Gastroesophageal sphincter (tissue), 4 donors: ENCODE results near the gene PPFIA3. TPM values are rescaled to one million over a fixed set of nuclear protein-coding genes. Genes with fewer than 3 reads are reported as not detected.

Experiments used
- ATAC-seq: fragments of 150-250 bp; one replicate; pipeline ENCODE4 v1.9.1; 2016; ENCODE audit warnings: mild to moderate bottlenecking, moderate library complexity
- H3K27ac ChIP-seq, 4 donors: fragments of 200-600 bp; sonication (generic) in 3 of 4; 1 replicate in 3 of 4; 2 replicates in 1 of 4; pipeline ENCODE4 v1.5.1; 2016 to 2019
- H3K27me3 ChIP-seq: fragments of 200-600 bp; sonication (generic); one replicate; pipeline ENCODE4 v1.5.1; 2019
- H3K36me3 ChIP-seq, 2 donors: fragments of 200-600 bp; sonication (generic); one replicate each; pipeline ENCODE4 v1.5.1; 2019; ENCODE audit warnings: control low read depth in 1 of 2
- H3K4me1 ChIP-seq, 3 donors: fragments of 200-600 bp; sonication (generic); 1 replicate in 2 of 3; 2 replicates in 1 of 3; pipeline ENCODE4 v1.5.1; 2016 to 2019; ENCODE audit warnings: control low read depth in 2 of 3
- H3K4me3 ChIP-seq, 2 donors: fragments of 200-600 bp; sonication (generic); one replicate each; pipeline ENCODE4 v1.5.1; 2019; ENCODE audit warnings: mild to moderate bottlenecking in 1 of 2, moderate library complexity in 1 of 2
- H3K9me3 ChIP-seq, 3 donors: fragments of 200-600 bp; sonication (generic); one replicate each; pipeline ENCODE4 v1.5.1; 2017 to 2019; ENCODE audit warnings: control low read depth in 2 of 3
- EP300 ChIP-seq: sonication (generic); formaldehyde crosslinking; IDR thresholded peaks from one replicate; pipeline ENCODE4 v1.6.1; 2017; ENCODE audit warnings: antibody characterized with exemption, mild to moderate bottlenecking
- POLR2A ChIP-seq, 2 donors: fragments of 450-650 bp; IDR thresholded peaks; one replicate each; pipeline ENCODE4 v1.6.1; 2017; ENCODE audit warnings: antibody characterized with exemption in 2 of 2, mild to moderate bottlenecking in 2 of 2, moderate library complexity in 1 of 2
- POLR2AphosphoS5 ChIP-seq: sonication (generic); formaldehyde crosslinking; IDR thresholded peaks from one replicate; pipeline ENCODE4 v1.6.1; 2017; ENCODE audit warnings: antibody characterized with exemption
- WGBS, 2 donors: methylation state at CpG; one replicate each; pipeline ENCODE4 v1.1.5; 2018; ENCODE audit warnings: low coverage in 1 of 2; 5-methylcytosine and 5-hydroxymethylcytosine counted together
- total RNA-seq, 4 donors: library from RNA; depleted of rRNA; stranded (reverse); fragments of >200 nt; gene quantifications; one replicate each; pipeline ENCODE4 v1.1.0, GENCODE V29; 2016
- TF ChIP-seq, protein P1 (sequence below), 4 experiments: fragments of 200-600 bp in 2 of 4; fragments of 450-650 bp in 2 of 4; sonication (generic) in 1 of 4; IDR thresholded peaks; one replicate each; pipeline ENCODE4 v1.5.1; 2017 to 2019; ENCODE audit warnings: antibody characterized with exemption in 4 of 4, mild to moderate bottlenecking in 2 of 4, moderate library complexity in 2 of 4

PPFIA3 gene
- total RNA-seq, 4 donors from 2014 or later, result 3.6 to 7.6 (median 5.0) TPM

DNA sequence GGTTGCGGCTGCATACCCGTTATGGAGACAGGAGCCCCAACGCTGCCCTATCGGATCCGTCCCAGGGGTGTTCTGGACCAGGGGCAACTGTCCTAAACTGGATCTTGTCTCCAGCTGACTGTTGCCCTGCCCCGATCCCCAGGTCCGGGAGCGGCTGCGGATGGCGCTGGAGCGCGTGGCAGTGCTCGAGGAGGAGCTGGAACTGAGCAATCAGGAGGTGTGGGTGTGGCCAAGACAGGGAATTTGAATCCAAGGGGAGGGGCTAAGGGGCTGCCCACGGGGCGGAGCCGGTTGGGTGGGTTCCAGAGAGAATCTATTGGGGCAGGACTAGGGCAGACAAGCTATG is 9.9 kb downstream of the PPFIA3 start:
- Histone ChIP-seq H3K4me3 (no peak overlapping the region), H3K27ac (peak overlapping the region in 1 of 4 donors; percentile 81), H3K27me3 (no peaks in the 10 kb centered on the region), H3K4me1 (peaks cover 0 to 34% (median 21%) of the 10 kb centered on the region in 3 donors), H3K9me3 (no peaks in the 10 kb centered on the region), H3K36me3 (no peaks in the 10 kb centered on the region)
- ATAC-seq, result no peak
- no CpG with 5 or more reads among the region's 16 CpGs for WGBS, 2 donors
- TF ChIP-seq EP300 (no peak), POLR2A (IDR thresholded peaks at IDR 0.05) (no peak), POLR2AphosphoS5 (no peak)
- TF ChIP-seq, protein P1, sequence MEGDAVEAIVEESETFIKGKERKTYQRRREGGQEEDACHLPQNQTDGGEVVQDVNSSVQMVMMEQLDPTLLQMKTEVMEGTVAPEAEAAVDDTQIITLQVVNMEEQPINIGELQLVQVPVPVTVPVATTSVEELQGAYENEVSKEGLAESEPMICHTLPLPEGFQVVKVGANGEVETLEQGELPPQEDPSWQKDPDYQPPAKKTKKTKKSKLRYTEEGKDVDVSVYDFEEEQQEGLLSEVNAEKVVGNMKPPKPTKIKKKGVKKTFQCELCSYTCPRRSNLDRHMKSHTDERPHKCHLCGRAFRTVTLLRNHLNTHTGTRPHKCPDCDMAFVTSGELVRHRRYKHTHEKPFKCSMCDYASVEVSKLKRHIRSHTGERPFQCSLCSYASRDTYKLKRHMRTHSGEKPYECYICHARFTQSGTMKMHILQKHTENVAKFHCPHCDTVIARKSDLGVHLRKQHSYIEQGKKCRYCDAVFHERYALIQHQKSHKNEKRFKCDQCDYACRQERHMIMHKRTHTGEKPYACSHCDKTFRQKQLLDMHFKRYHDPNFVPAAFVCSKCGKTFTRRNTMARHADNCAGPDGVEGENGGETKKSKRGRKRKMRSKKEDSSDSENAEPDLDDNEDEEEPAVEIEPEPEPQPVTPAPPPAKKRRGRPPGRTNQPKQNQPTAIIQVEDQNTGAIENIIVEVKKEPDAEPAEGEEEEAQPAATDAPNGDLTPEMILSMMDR (IDR thresholded peaks at IDR 0.05), result no peak

DNA sequence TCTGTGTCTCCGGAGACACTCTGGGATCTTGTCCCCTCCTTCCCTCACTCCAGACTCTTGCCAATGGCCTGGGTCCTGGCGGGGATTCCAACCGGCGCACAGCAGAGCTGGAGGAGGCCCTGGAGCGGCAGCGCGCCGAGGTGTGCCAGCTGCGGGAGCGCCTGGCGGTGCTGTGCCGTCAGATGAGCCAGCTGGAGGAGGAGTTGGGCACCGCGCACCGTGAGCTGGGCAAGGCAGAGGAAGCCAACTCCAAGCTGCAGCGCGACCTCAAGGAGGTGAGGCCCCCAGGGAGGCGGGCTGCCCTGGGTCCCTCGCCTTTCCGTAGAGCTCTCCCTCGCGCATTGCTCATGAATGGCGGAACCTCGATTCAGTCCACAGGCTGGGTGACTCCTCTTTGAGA is 11.0 kb downstream of the PPFIA3 start:
- no peaks in the 10 kb centered on the region for H3K27me3 ChIP-seq
- H3K27ac ChIP-seq, result no peak overlapping the region
- no peaks in the 10 kb centered on the region for H3K9me3 ChIP-seq
- H3K4me3 ChIP-seq, result no peak overlapping the region
- TF ChIP-seq POLR2A (IDR thresholded peaks at IDR 0.05) (no peak), EP300 (no peak), POLR2AphosphoS5 (no peak)
- TF ChIP-seq, protein P1 (IDR thresholded peaks at IDR 0.05), result no peak
- H3K4me1 ChIP-seq, result peaks cover 0 to 41% (median 21%) of the 10 kb centered on the region in 3 donors
- no peaks in the 10 kb centered on the region for H3K36me3 ChIP-seq
- 96 to 98% methylated on average over 3 to 8 of the region's 24 CpGs for WGBS, 2 donors
- no peak for ATAC-seq

DNA sequence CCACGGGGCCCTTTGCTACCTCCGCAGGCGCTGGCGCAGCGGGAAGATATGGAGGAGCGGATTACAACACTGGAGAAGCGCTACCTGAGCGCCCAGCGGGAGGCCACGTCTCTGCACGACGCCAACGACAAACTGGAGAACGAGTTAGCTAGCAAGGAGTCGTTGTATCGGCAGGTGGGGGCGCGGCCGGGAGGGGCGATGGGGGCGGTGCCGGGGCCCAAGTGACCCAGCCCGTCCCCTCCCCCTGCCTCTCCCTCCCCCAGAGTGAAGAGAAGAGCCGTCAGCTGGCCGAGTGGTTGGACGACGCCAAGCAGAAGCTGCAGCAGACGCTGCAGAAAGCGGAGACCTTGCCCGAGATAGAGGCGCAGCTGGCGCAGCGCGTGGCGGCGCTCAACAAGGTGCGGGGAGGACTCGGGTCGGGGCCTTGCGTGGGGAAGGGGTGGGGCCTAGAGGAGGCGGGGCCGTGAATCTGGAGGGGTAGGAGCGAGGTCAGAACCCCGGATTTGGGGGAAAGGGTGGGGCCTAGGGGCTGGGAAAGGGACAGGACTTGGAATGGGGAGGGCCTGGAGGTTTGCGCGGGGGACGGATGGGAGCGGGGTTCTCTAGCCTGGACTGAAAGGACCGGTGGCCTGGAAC is 13.7 kb downstream of the PPFIA3 start:
- H3K4me3 ChIP-seq, result peak overlapping the region in 1 of 2 donors; percentile 46
- H3K9me3 ChIP-seq, result no peaks in the 10 kb centered on the region
- 7 to 23% methylated on average over 14 to 18 of the region's 49 CpGs for WGBS, 2 donors
- ATAC-seq, result peak; percentile 10
- H3K36me3 ChIP-seq, result no peaks in the 10 kb centered on the region
- peak overlapping the region in 3 of 4 donors; percentile 7 to 64 (median 63) for H3K27ac ChIP-seq
- no peaks in the 10 kb centered on the region for H3K27me3 ChIP-seq
- H3K4me1 ChIP-seq, result peaks cover 0 to 45% (median 17%) of the 10 kb centered on the region in 3 donors
- TF ChIP-seq, protein P1 (IDR thresholded peaks at IDR 0.05), result no peak
- no peak for TF ChIP-seq POLR2AphosphoS5
- TF ChIP-seq EP300, result no peak
- TF ChIP-seq POLR2A (IDR thresholded peaks at IDR 0.05), result no peak

DNA sequence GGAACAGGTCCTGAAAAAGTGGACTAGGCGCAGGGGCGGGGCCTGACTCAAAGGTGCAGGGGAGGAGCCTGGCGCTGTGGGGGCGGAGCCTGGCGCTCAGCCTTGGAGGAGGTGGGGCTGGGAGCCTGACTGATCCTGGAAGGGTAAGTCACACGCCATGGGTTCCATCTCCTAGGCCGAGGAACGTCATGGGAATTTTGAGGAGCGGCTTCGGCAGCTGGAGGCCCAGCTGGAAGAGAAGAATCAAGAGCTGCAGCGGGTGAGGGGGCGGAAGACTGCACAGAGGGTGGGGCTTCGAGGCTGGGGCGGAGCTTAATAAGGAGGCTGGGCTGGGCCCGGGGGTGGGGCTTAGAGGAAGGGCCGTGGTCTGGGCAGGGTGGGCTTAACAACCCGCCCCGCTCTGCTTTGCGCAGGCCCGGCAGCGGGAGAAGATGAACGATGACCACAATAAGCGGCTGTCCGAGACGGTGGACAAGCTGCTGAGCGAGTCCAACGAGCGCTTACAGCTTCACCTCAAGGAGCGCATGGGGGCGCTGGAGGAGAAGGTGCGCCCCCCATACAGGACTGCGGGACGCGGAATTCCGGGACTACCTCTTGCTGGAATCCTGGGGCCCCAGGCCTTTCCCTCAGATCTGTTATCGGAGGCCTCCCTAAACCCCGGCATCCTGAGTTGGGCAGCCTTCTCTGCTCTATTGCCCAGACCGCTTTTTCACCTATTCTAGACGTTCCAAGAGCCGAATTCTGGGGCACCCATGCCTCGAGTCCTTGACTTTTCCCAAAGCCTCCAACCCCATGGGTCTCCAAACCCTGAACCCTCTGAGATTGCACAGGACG is 14.5 kb downstream of the PPFIA3 start:
- peak; percentile 63 for ATAC-seq
- peak overlapping the region; percentile 4 to 46 for H3K4me3 ChIP-seq
- peak overlapping the region in 3 of 4 donors; percentile 7 to 64 (median 63) for H3K27ac ChIP-seq
- H3K4me1 ChIP-seq, result peaks cover 0 to 38% (median 12%) of the 10 kb centered on the region in 3 donors
- no peaks in the 10 kb centered on the region for H3K27me3 ChIP-seq
- WGBS, 2 donors, result 3 to 29% methylated on average over 9 to 39 of the region's 42 CpGs
- TF ChIP-seq POLR2AphosphoS5 (no peak), EP300 (no peak), POLR2A (IDR thresholded peaks at IDR 0.05) (no peak)
- TF ChIP-seq, protein P1 (IDR thresholded peaks at IDR 0.05), result peak in 1 of 4 experiments; percentile 28
- no peaks in the 10 kb centered on the region for H3K9me3 ChIP-seq
- H3K36me3 ChIP-seq, result no peaks in the 10 kb centered on the region
